ENCODE measurements around the gene MAP3K20.

GRCh38 chr2:173181982-173182381 lies 106.3 kb downstream of the MAP3K20 start:
- TF ChIP-seq GATA2 (IDR thresholded peaks at IDR 0.05; ENCODE audit: insufficient read depth, insufficient read length, low read depth, low read length) (no peak), CTCF (IDR thresholded peaks at IDR 0.05; ENCODE audit: extremely low read depth in 1 of 2, insufficient read depth in 1 of 2, low read depth in 1 of 2, low read length in 2 of 2) (no peak), EZH2 (IDR thresholded peaks at IDR 0.05; ENCODE audit: borderline replicate concordance, low read depth, low read length, severe bottlenecking) (no peak), MAX (IDR thresholded peaks at IDR 0.05; ENCODE audit: insufficient read depth, insufficient read length) (no peak), POLR2AphosphoS5 (IDR thresholded peaks at IDR 0.05; ENCODE audit: insufficient read depth, low read depth, low read length) (no peak), MYC (IDR thresholded peaks at IDR 0.05; ENCODE audit: low read depth, low read length) (no peak)
